Activated CD4-positive, alpha-beta memory T cell treated with anti-CD3 and anti-CD28 coated beads for 36 hours (primary cell): Measurements from ENCODE around the gene PPP1R13L. TPM values are rescaled to one million over a fixed set of nuclear protein-coding genes. Genes with fewer than 3 reads are reported as not detected.
"Not testable (repeated sequence)": the region's sequence is repeated elsewhere in the genome, so short reads cannot be mapped to it uniquely, and the experiment has no call there.

Source experiments
- CTCF ChIA-PET: fragments of 350-600 bp; sonication (Branson Sonifier 250); formaldehyde crosslinking; loops from one replicate; lab custom pipeline; 2021; ENCODE audit warnings: antibody characterized with exemption, inconsistent platforms; lab: Charles Lee
- POLR2A ChIA-PET: fragments of 350-600 bp; sonication (Branson Sonifier 250); formaldehyde crosslinking; loops from one replicate; lab custom pipeline; 2021; ENCODE audit warnings: antibody characterized with exemption; lab: Charles Lee
- DNase-seq: peaks from one replicate; pipeline ENCODE4 v3.0.0-alpha.2; 2020
- H3K27ac Mint-ChIP-seq: one replicate; pipeline ENCODE4 v1.8.0; 2021; ENCODE audit warnings: mixed read lengths
- H3K27me3 Mint-ChIP-seq: one replicate; pipeline ENCODE4 v1.8.0; 2021; ENCODE audit warnings: mixed read lengths
- H3K36me3 Mint-ChIP-seq: one replicate; pipeline ENCODE4 v1.8.0; 2021; ENCODE audit warnings: mixed read lengths
- H3K4me1 Mint-ChIP-seq: one replicate; pipeline ENCODE4 v1.8.0; 2021; ENCODE audit warnings: low read depth, mixed read lengths
- H3K4me3 Mint-ChIP-seq: one replicate; pipeline ENCODE4 v1.8.0; 2021; ENCODE audit warnings: mild to moderate bottlenecking, mixed read lengths
- H3K9me3 Mint-ChIP-seq: one replicate; pipeline ENCODE4 v1.8.0; 2021; ENCODE audit warnings: mixed read lengths
- intact Hi-C: fragments of 100-400 bp; cut with micrococcal nuclease; formaldehyde crosslinking; loops from one replicate; pipeline ENCODE4 v1.15.1; 2023
- total RNA-seq, 2 experiments: library from RNA; stranded (reverse); gene quantifications; one replicate each; pipeline ENCODE4 v1.2.3, GENCODE V29; 2021

PPP1R13L gene
- total RNA-seq, 2 experiments from 2014 or later: 8.1 to 9.2 TPM

DNA sequence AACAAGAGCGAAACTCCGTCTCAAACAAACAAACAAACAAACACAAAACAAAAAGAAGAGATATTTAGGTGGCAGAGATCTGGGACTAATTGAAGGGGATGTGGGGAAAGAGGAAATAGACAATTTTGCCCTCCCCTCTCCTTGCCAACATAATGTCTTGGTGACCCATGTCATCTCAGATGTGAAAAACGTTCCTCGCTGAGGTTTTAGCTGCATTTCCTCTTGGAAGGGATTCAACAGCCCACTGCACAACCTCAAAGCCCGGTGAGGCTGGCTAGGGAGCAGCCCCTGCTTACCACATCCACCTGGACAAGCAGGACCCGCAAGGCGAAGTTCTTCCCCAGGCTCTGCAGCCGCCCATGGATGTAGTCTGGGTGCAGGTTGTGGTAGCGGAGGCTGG, 13.9 kb upstream of the PPP1R13L start:
- Mint-ChIP-seq H3K4me1 (peaks cover 30% of the 10 kb centered on the region), H3K36me3 (peaks cover 21% of the 10 kb centered on the region), H3K27me3 (no peaks in the 10 kb centered on the region), H3K9me3 (no peaks in the 10 kb centered on the region), H3K27ac (no peak overlapping the region), H3K4me3 (no peak overlapping the region)
- no peak for DNase-seq
- CTCF ChIA-PET: no interaction called here
- intact Hi-C loops: no loop called here
- POLR2A ChIA-PET: no interaction called here

DNA sequence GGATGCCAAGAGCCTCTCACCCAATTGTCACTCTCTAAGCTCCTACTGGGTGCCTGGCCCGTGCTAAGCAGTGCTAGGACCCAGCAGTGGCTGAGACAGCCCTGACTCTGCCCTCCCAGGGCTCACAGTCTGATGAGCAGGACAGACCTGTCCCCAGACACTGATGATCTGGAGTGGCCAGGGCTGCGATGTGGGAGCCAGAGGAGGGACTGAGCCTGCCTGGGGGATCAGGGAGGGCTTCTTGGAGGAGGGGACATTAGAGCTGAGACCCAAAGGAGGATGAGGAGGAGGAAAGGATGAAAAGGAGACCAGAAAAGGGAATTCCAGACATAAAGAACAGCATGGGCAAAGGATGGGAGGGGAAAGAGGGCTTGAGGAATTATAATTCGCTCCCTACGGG, 12.3 kb upstream of the PPP1R13L start:
- H3K9me3 Mint-ChIP-seq: no peaks in the 10 kb centered on the region
- H3K27ac Mint-ChIP-seq: no peak overlapping the region
- POLR2A ChIA-PET: no interaction called here
- no peak for DNase-seq
- H3K4me3 Mint-ChIP-seq: no peak overlapping the region
- H3K36me3 Mint-ChIP-seq: peaks cover 32% of the 10 kb centered on the region
- CTCF ChIA-PET: interaction anchor here (0.9 to 1.4 kb wide), 3 partner anchors 14 to 68 kb away, joined by 4 to 6 read pairs (median 6); no protein-coding TSS in a partner anchor
- H3K4me1 Mint-ChIP-seq: peaks cover 18% of the 10 kb centered on the region
- intact Hi-C loops: no loop called here
- H3K27me3 Mint-ChIP-seq: no peaks in the 10 kb centered on the region

DNA sequence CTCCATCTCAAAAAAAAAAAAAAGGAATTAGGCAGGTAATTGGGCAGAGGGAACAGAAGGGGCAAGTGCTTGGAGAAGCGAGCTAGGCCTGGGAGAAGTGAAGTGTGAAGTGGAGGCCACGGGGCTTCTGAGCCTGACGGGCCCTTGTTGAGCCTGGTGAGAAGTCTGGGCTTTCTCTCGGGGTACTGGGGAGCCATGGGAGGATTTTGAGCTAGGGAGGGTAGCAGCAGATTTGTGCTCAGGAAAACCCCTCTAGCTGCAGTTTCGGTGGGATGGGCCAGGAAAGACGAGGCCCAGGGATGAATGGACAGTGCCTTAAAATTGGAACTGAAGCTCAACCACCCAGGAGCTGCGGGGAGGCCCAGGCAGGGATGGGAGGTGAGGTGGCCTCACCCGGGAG, 9.6 kb upstream of the PPP1R13L start:
- H3K9me3 Mint-ChIP-seq: no peaks in the 10 kb centered on the region
- no peak overlapping the region for H3K27ac Mint-ChIP-seq
- no peak for DNase-seq
- no peaks in the 10 kb centered on the region for H3K27me3 Mint-ChIP-seq
- peaks cover 4% of the 10 kb centered on the region for H3K4me1 Mint-ChIP-seq
- ChIA-PET POLR2A (interaction anchor here (0.9 kb wide), 1 partner anchor 9 kb away, joined by 4 read pairs; no protein-coding TSS in a partner anchor), CTCF (interaction anchor here (0.8 to 1.6 kb wide), 3 partner anchors 25 to 70 kb away, joined by 3 to 4 read pairs (median 4); no protein-coding TSS in a partner anchor)
- intact Hi-C loops: no loop called here
- peaks cover 35% of the 10 kb centered on the region for H3K36me3 Mint-ChIP-seq
- no peak overlapping the region for H3K4me3 Mint-ChIP-seq

DNA sequence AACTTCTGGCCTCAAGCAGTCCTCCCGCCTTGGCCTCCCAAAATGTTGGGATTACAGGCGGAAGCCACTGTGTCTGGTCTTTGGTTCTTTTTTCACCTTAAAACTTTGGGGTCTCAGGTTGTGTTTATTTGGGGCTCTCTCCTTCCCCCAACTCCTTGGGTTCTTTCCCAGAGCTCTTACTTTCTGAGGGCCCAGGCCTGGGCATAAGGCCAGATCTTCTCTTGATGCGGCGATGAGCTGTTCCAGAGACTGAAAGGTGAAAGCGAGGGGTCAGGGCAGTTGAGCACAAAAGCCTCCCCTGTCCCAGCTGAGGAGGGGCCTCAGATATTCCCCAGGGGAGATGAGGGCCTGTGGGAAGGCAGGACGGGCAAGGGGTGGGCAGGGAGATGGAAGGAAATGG, 8.6 kb upstream of the PPP1R13L start:
- H3K4me3 Mint-ChIP-seq: no peak overlapping the region
- CTCF ChIA-PET: interaction anchor here (1.0 to 1.3 kb wide), 2 partner anchors 26 to 65 kb away, joined by 3 to 7 read pairs; no protein-coding TSS in a partner anchor
- H3K4me1 Mint-ChIP-seq: peaks cover 4% of the 10 kb centered on the region

DNA sequence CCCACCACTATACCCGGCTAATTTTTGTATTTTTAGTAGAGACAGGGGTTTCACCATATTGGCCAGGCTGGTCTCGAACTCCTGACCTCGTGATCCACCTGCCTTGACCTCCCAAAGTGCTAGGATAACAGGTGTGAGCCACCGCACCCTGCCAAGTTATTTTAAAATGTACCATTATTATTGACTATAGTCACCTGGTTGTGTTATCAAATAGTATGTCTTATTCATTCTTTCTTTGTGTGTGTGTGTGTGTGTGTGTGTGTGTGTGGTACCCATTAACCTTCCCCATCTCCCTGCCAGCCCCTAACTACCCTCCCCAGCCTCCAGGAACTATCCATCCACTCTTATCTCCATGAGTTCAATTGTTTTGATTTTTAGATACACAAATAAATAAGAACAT, 5.5 kb upstream of the PPP1R13L start:
- H3K9me3 Mint-ChIP-seq, DNase-seq, H3K27ac Mint-ChIP-seq, intact Hi-C loops, H3K4me3 Mint-ChIP-seq, H3K27me3 Mint-ChIP-seq, POLR2A ChIA-PET: not testable (repeated sequence)
- CTCF ChIA-PET: interaction anchor here (0.9 kb wide), 1 partner anchor 29 kb away, joined by 4 read pairs; no protein-coding TSS in a partner anchor
- H3K36me3 Mint-ChIP-seq: peaks cover 32% of the 10 kb centered on the region
- H3K4me1 Mint-ChIP-seq: peaks cover 21% of the 10 kb centered on the region

More for the DNA sequence above, 8.6 kb upstream of the PPP1R13L start:
- Mint-ChIP-seq H3K9me3 (no peaks in the 10 kb centered on the region), H3K27me3 (no peaks in the 10 kb centered on the region), H3K27ac (no peak overlapping the region), H3K36me3 (peaks cover 40% of the 10 kb centered on the region)
- POLR2A ChIA-PET: no interaction called here
- intact Hi-C loops: no loop called here
- no peak for DNase-seq

DNA sequence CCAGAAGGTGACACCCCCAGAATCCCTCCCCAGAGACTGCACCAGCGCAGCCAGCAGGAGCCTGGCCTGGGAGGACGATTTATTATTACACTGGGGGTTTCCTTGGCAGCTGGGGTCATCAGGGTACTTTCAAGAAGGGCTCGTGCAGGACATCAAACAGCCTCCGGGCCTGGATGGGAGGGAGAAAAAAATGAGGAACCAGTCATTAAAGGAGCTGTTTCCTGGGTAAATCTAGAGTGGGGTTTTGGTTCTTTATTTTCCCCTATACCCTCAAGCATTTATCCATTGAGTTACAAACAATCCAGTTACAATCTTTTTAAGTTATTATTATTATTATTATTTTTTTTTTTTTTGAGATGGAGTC, 4.7 kb upstream of the PPP1R13L start:
- no peak overlapping the region for H3K4me3 Mint-ChIP-seq
- ChIA-PET POLR2A (no interaction called here), CTCF (interaction anchor here (0.6 to 1.2 kb wide), 3 partner anchors 30 to 76 kb away, joined by 3 to 6 read pairs (median 4); no protein-coding TSS in a partner anchor)
- no peak overlapping the region for H3K27ac Mint-ChIP-seq
- H3K36me3 Mint-ChIP-seq: peaks cover 29% of the 10 kb centered on the region
- peaks cover 28% of the 10 kb centered on the region for H3K4me1 Mint-ChIP-seq
- no peaks in the 10 kb centered on the region for H3K9me3 Mint-ChIP-seq
- no peak for DNase-seq
- H3K27me3 Mint-ChIP-seq: peaks cover 4% of the 10 kb centered on the region
- intact Hi-C loops: no loop called here

DNA sequence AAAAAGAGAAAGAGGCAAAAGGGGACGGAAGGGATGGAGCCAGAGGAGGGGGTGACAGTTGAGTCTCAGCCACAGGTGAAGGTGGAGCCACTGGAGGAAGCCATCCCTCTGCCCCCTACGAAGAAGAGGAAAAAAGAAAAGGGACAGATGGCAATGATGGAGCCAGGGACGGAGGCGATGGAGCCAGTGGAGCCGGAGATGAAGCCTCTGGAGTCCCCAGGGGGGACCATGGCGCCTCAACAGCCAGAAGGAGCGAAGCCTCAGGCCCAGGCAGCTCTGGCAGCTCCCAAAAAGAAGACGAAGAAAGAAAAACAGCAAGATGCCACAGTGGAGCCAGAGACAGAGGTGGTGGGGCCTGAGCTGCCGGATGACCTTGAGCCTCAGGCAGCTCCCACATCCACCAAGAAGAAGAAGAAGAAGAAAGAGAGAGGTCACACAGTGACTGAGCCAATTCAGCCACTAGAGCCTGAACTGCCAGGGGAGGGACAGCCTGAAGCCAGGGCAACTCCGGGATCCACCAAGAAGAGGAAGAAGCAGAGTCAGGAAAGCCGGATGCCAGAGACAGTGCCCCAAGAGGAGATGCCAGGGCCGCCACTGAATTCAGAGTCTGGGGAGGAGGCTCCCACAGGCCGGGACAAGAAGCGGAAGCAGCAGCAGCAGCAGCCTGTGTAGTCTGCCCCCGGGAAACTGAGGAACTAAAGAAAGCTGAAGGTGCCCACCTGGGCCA, 4.1 kb upstream of the PPP1R13L start:
- Mint-ChIP-seq H3K9me3 (no peaks in the 10 kb centered on the region), H3K27me3 (peaks cover 9% of the 10 kb centered on the region), H3K36me3 (peaks cover 25% of the 10 kb centered on the region), H3K4me3 (no peak overlapping the region), H3K4me1 (peaks cover 34% of the 10 kb centered on the region), H3K27ac (no peak overlapping the region)
- POLR2A ChIA-PET: interaction anchor here (1.4 kb wide), 1 partner anchor 175 kb away, joined by 3 read pairs; no protein-coding TSS in a partner anchor
- CTCF ChIA-PET: interaction anchor here (0.6 to 1.2 kb wide), 3 partner anchors 30 to 76 kb away, joined by 3 to 6 read pairs (median 4); no protein-coding TSS in a partner anchor
- intact Hi-C loops: no loop called here
- no peak for DNase-seq

DNA sequence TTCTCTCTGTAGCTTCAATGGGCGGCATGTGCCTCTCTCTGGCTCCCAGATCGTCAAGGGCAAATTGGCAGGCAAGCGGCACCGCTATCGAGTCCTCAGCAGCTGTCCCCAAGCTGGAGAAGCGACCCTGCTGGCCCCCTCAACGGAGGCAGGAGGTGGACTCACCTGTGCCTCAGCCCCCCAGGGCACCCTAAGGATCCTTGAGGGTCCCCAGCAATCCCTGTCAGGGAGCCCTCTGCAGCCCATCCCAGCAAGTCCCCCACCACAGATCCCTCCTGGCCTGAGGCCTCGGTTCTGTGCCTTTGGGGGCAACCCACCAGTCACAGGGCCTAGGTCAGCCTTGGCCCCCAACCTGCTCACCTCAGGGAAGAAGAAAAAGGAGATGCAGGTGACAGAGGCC, 3.3 kb upstream of the PPP1R13L start:
- POLR2A ChIA-PET: interaction anchor here (1.4 kb wide), 1 partner anchor 176 kb away, joined by 3 read pairs; no protein-coding TSS in a partner anchor
- Mint-ChIP-seq H3K36me3 (peaks cover 17% of the 10 kb centered on the region), H3K4me1 (peaks cover 39% of the 10 kb centered on the region), H3K9me3 (no peaks in the 10 kb centered on the region), H3K27ac (no peak overlapping the region), H3K27me3 (peaks cover 18% of the 10 kb centered on the region), H3K4me3 (peak overlapping the region; percentile 30)
- DNase-seq: no peak
- intact Hi-C loops: no loop called here
- CTCF ChIA-PET: interaction anchor here (1.0 to 1.2 kb wide), 2 partner anchors 71 to 150 kb away, joined by 3 to 7 read pairs; no protein-coding TSS in a partner anchor

DNA sequence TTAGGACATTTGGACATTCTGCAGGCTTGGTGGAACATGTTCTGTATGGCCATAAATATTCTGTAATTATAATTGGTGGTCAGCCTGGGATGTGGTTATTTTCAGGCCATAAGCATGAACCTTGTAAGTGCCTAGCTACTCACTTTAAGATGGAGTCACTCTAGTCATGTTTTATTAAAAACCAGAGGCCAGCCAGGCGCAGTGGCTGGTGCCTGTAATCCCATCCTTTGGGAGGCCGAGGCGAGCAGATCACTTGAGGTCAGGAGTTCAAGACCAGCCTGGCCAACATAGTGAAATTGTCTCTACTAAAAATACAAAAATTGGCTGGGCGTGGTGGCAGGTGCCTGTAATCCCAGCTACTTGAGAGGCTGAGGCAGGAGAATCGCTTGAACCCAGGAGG, 2.7 kb upstream of the PPP1R13L start:
- ChIA-PET POLR2A (interaction anchor here (1.0 to 1.4 kb wide), 2 partner anchors 13 to 176 kb away, joined by 3 to 4 read pairs; no protein-coding TSS in a partner anchor), CTCF (interaction anchor here (0.7 to 1.2 kb wide), 3 partner anchors 71 to 151 kb away, joined by 3 to 7 read pairs (median 3); no protein-coding TSS in a partner anchor)
- DNase-seq, intact Hi-C loops, H3K27ac Mint-ChIP-seq, H3K9me3 Mint-ChIP-seq: not testable (repeated sequence)
- peaks cover 23% of the 10 kb centered on the region for H3K27me3 Mint-ChIP-seq
- peaks cover 14% of the 10 kb centered on the region for H3K36me3 Mint-ChIP-seq
- H3K4me1 Mint-ChIP-seq: peaks cover 39% of the 10 kb centered on the region
- peak overlapping the region; percentile 94 for H3K4me3 Mint-ChIP-seq

DNA sequence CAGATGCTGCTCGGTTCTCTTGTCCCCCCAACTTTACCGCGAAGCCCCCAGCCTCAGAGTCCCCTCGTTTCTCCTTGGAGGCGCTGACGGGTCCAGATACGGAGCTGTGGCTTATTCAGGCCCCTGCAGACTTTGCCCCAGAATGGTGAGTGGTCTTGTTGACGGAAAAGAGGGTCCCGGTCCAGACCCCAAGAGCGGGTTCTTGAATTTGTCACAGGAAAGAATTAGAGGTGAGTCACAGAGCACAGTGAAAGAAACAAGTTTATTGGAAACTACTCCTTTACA, 2.2 kb upstream of the PPP1R13L start:
- Mint-ChIP-seq H3K27ac (peak overlapping the region; percentile 19), H3K4me3 (peak overlapping the region; percentile 94), H3K4me1 (peaks cover 39% of the 10 kb centered on the region), H3K9me3 (no peaks in the 10 kb centered on the region), H3K36me3 (peaks cover 12% of the 10 kb centered on the region), H3K27me3 (peaks cover 26% of the 10 kb centered on the region)
- ChIA-PET POLR2A (interaction anchor here (1.0 kb wide), 1 partner anchor 13 kb away, joined by 4 read pairs; no protein-coding TSS in a partner anchor), CTCF (interaction anchor here (0.7 to 1.2 kb wide), 3 partner anchors 72 to 151 kb away, joined by 3 to 7 read pairs (median 3); no protein-coding TSS in a partner anchor)
- intact Hi-C loops: no loop called here
- no peak for DNase-seq

DNA sequence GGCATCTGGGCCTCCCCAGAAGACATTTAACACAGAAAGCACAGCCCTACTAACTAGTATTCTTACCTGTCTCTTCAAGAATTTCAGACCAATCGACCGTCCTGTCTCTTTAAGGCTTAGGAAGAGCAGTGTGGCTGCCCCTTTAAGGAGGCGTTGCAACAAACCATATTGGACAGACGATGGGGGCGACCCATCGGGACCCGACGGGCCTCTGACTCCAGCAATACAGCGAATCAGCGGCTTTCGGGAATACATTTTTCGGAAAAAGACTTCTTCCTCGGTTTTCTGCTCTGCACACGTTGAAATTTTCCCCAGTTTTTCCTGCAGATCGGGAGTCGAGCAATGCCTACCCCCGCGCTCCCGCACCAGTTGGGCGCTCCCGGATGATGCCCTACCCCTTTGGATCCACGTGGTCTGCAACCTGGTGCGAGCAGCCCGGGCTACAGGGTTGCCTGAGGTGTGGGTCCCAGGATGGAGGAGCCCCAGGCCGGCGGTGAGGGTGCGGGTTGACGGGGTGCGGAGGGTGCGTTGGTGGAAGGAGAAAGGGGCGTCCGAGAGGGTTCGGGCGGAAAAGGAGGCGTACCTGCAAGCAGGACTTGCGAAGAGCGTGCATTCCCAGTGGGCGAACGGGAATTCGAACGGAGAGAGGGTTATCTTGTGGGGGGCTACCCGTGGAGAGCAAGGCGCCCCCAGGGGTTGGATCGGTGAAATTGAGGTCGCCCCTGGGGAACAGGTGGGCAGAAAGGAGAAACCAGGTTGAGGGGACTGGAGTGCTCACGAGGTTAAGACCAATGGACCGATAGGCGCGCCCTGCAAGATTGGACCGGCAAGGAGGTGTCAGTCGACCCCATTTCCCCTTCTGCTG, 1.6 kb upstream of the PPP1R13L start, which contains the start of gene POLR1G:
Gene POLR1G, plus strand, starts transcription at position 419 of the 865 bp plus-strand sequence. Its CDS starts 53 bp downstream, at position 472.
- H3K36me3 Mint-ChIP-seq: peaks cover 12% of the 10 kb centered on the region
- H3K4me3 Mint-ChIP-seq: peak within 1 kb of the TSS; percentile 94
- H3K27me3 Mint-ChIP-seq: peaks cover 26% of the 10 kb centered on the region
- H3K4me1 Mint-ChIP-seq: peaks cover 39% of the 10 kb centered on the region
- peak; percentile 83 for DNase-seq
- ChIA-PET POLR2A (interaction anchor here (0.7 to 1.0 kb wide), 5 partner anchors 8 to 72 kb away, joined by 3 to 4 read pairs (median 3); partner anchors contain the start of gene FOSB), CTCF (interaction anchor here (0.7 to 1.2 kb wide), 2 partner anchors 72 to 79 kb away, joined by 3 to 7 read pairs; no protein-coding TSS in a partner anchor)
- H3K9me3 Mint-ChIP-seq: no peaks in the 10 kb centered on the region
- H3K27ac Mint-ChIP-seq: peak within 1 kb of the TSS; percentile 84
- intact Hi-C loops: loop anchor here (1.0 kb wide), 1 partner anchor 17 kb away; the partner anchor contains the start of gene ERCC1
